IPS-NIHi7 (cell line): ENCODE data around the gene PAM.

Source experiments
- DNase-seq: peaks from one replicate; pipeline ENCODE4 v3.0.0; 2012; ENCODE audit warnings: mixed read lengths; ENCODE audit errors: extremely low spot score

The PAM gene

GRCh38 chr5:102858808-102859207 lies 103.7 kb downstream of the PAM start:
- DNase-seq: no peak

GRCh38 chr5:102860035-102860434 lies 104.9 kb downstream of the PAM start:
- no peak for DNase-seq

GRCh38 chr5:102863058-102863457 lies 108.0 kb downstream of the PAM start:
- DNase-seq: no peak

GRCh38 chr5:102863764-102864560 lies 108.9 kb downstream of the PAM start:
- DNase-seq: no peak

DNA sequence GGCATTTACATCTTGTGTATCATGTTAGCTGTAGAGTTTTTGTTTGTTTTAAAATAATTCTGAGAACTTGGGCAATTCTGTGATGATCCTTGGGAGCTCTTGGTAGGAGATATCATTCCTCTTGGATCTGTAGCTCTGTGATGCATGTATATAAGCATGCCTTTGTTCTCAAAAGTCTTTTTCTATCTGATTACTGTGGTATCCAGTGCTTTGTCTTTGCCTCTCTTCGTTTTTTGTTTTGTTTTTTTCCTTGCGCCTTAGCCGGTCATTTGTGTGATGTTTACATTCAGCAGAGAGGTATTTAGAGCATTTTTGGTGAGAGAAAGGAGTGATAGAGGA lies 110.0 kb downstream of the PAM start:
- no peak for DNase-seq

DNA sequence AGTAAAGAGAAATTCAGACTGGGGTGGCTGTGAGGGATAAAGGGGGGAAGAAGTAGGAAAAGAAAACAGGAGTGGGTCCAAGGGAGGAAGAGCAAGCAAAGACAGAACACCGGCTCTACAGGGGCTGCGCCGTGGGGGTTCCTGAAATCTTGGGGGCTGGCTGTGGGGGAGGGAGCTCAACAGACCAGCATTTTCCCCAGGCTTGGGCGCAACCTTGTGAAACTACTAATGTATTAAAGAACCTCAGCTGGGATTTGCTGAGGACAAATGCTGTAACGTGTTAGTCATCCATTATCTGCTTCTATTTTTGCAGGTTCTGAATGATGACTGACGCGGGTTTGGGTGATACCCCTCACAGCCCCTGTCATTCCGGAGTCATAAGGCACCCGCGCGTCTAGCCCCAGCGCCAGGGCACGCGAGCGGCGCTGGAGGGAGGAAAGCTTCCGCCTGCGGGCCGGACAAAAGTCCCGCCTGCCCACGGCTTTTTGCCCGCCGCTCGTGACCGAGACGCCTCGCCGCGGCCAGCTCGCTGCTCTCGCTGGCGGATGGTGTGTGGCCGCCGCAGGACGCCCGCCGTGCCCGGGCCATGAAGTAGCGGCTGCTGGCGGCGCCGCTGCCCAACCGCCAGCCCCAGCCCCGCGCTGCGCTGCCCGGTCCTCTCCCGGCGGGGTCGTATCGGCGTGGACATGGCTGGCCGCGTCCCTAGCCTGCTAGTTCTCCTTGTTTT lies 110.6 kb downstream of the PAM start:
- peak; percentile 71 for DNase-seq

- no peak for DNase-seq
These were observed 111.1 kb downstream of the PAM start for GRCh38 chr5:102866237-102866600.

- no peak for DNase-seq
These were observed 113.0 kb downstream of the PAM start for GRCh38 chr5:102867992-102868662.

DNA sequence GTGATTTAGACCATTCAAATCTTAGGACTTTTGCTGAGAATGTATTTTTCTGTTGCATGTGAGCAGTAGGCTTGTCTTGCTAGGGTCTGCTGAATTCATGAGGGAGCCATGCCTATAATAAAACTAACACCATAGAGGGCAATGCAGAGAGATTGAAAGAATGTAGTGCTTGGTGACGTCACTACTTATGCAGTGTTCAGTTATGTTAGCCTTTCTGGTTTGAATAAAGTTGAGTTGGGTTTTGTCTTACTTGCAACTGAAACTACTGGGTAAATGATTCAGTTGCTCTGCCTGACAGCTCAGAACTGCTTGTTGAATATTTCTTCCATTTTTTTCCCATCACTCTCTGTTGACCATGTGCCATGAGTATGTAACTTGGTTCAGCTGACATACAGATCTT lies 114.1 kb downstream of the PAM start:
- DNase-seq: no peak

DNA sequence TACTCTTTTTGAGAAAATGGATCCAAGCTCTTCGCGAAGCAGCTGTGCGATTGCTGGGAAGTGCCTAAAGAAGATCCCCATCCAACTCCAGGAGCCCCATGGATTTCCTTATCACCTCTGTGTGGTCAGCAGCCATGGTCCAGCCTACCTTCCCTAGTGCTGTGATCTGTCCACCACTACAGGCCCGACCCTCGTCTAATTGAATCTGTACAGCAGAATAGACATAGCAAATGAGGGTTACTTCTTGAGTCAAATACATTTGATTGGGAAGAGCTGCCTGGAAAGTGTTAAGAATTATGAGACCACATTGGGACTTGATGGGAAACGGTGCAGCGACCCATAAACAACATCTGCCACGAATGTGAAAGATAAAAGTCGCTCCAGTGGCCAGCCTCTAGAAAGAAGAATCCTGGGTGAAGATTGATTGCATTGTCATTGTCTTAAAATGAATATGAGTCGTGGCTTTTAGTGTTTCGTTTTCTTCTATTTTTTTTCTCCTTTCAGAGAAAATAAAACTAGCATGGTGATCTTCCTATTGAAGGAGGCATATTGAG lies 118.4 kb downstream of the PAM start:
- DNase-seq: no peak

GRCh38 chr5:102874054-102874453 lies 118.9 kb downstream of the PAM start:
- DNase-seq: no peak

- no peak for DNase-seq
These were observed 120.6 kb downstream of the PAM start for GRCh38 chr5:102875721-102876123.

DNA sequence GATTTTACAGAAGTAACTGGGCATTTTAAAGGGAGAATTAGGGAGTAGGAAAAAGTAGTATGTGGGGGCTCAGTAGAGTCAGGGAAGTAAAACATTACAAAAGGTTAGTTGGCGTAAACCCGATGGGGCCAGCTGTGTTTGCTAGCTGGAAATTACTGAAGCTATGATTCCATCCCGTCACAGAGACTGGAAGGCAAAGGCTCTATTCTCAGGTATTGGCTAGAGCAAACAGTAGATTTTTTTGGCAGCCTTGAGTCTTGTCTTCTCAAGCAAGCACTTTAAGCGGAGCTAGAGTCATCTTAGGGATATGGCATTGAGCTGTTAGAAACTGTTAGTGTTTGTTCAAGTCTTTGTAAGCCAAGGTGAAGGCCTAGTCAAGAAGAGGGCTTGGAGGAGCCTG lies 121.5 kb downstream of the PAM start:
- no peak for DNase-seq

- no peak for DNase-seq
These were observed 124.6 kb downstream of the PAM start for GRCh38 chr5:102879741-102880140.

- no peak for DNase-seq
These were observed 131.5 kb downstream of the PAM start for GRCh38 chr5:102886586-102886985.

- no peak for DNase-seq
These were observed 133.4 kb downstream of the PAM start for GRCh38 chr5:102888483-102888882.

DNA sequence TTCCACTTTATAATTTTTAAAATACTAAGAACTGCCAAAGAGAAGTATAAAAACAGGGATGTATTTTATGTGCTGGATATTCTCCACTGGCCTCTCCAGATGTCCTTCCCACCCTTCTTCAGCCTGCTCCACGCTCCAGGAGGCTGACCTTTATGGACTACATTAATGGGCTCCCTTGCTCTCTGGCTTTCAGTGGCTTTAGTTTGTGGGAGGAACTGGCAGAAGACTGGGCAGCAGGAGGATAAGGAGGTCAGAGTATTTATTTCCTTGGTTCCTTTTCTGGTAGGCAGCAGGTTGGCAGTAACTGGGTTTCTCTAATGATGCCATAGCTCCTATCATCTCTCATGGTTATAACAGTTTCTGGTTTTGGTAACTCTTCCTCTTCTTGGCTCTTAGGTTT lies 133.9 kb downstream of the PAM start:
- no peak for DNase-seq

GRCh38 chr5:102890133-102890532 lies 135.0 kb downstream of the PAM start:
- no peak for DNase-seq

DNA sequence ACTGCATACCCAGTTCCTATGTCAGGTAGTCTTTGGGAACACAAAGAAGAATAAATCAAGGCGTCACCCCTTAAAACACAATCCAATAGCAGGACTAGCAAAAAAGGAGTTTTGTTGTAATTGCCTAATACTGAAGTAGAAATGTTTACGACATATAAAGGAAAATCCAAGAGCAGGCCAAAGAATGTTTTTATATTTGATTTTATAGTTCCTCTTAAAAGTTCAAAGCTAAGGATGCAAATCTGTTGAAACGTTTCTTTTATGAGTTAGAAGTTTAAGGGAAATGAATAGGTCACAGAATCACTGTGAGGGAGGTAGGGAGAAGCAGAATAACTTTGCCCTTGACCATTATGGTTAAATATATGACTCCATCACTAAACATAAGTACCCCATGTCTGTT lies 136.1 kb downstream of the PAM start:
- DNase-seq: no peak

- DNase-seq: peak; percentile 40
These were observed 138.8 kb downstream of the PAM start for GRCh38 chr5:102893942-102894341.

DNA sequence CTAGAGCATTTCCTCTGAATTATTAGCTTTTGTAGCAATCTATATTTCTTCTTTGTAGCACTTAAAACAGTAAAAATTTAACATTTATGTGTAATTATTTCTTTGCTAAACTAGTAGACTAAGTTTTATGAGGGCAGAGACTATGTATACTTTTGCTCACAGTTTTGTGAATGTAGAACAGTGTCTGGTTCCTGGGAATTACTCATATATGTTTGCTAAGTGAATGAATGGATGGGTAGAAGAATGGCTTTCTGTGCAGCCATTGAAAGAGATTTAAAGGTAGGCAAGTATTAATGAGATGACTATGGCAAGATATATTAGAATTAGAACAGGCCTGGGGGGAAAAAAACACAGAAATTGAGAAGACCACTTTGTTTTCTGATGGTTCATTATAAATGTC lies 140.1 kb downstream of the PAM start:
- DNase-seq: no peak

DNA sequence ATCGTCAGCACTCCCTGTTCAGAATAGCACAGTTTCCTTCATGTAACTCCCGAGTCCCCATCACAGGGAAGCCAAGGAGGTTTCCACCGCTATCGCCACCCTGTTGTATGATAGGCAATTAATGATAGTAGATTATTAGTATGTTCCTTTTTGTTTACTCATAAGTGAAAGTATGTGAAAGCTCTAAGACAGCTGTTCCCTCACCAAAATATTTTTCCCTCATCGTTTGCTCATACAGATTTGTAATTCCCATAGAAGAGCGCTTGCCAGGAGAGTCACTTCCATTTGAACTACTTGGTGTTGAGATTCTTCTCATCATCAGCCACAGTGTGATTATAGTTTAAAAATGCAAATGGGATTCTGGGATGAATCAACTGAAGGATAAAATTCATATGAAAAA lies 140.9 kb downstream of the PAM start:
- no peak for DNase-seq
